Motor neuron (in vitro differentiated cells): Measurements from ENCODE around the gene SPRED1. TPM values are rescaled to one million over a fixed set of nuclear protein-coding genes. Genes with fewer than 3 reads are reported as not detected.
A peak's percentile ranks its signal among the peaks of the same experiment; 100 is the strongest.

Experiments
- ATAC-seq, 8 experiments: fragments of 200-7000 bp; cut with Tn5 transposase; replicated peaks in 6 of 8; 2 replicates each; pipeline ENCODE4 v1.8.0; 2021; ENCODE audit warnings: mild to moderate bottlenecking in 8 of 8, moderate library complexity in 8 of 8
- H3K27ac ChIP-seq, 2 donors: fragments of 250-450 bp; sonication (Bioruptor Pico); 2 replicates each; pipeline ENCODE4 v1.9.0; 2021; ENCODE audit warnings: antibody characterized with exemption in 2 of 2, mild to moderate bottlenecking in 2 of 2, moderate library complexity in 1 of 2
- H3K4me1 ChIP-seq, 2 donors: fragments of 250-450 bp; sonication (Bioruptor Pico); replicated peaks in 1 of 2; 2 replicates each; pipeline ENCODE4 v1.6.1; 2021; ENCODE audit warnings: antibody characterized with exemption in 2 of 2, mild to moderate bottlenecking in 2 of 2, moderate library complexity in 1 of 2
- H3K4me3 ChIP-seq, 5 donors: fragments of 250-450 bp; sonication (Bioruptor Pico); 2 replicates each; pipeline ENCODE4 v1.9.0; 2021; ENCODE audit warnings: antibody characterized with exemption in 5 of 5, mild to moderate bottlenecking in 5 of 5, moderate library complexity in 4 of 5
- WGBS, 10 experiments: fragments of 450-650 bp; shearing (Covaris generic); methylation state at CpG; one replicate each; pipeline ENCODE4 v1.0.0; 2022; 5-methylcytosine and 5-hydroxymethylcytosine counted together
- in situ Hi-C, 9 experiments: fragments of 400-800 bp; cut with MboI; loops; one replicate each; pipeline ENCODE4 v1.15.0; 2021; ENCODE audit warnings: low sequenced_read_pairs in 9 of 9, low pct_unique_long_range_greater_than_20kb in 2 of 9; ENCODE audit not compliant: unreplicated experiment in 9 of 9
- total RNA-seq, 8 experiments: library from RNA; unstranded; fragments of 300-600 nt; gene quantifications; 2 replicates each; pipeline versions ENCODE4 v1.2.3 to v1.2.4, GENCODE V29; 2022

The SPRED1 gene
- total RNA-seq, 8 experiments from 2014 or later: 10.1 to 46.0 (median 17.6) TPM

- Histone ChIP-seq H3K4me3 (no peak overlapping the region), H3K27ac (no peak overlapping the region), H3K4me1 (no peaks in the 10 kb centered on the region)
- in situ Hi-C loops: no loop called here
- peak in 1 of 8 experiments; percentile 54 for ATAC-seq
- 53 to 94% (median 69%) methylated on average over 3 to 6 of the region's 6 CpGs for WGBS, 10 experiments
These were observed 9.2 kb upstream of the SPRED1 start for GRCh38 chr15:38243278-38244055.

DNA sequence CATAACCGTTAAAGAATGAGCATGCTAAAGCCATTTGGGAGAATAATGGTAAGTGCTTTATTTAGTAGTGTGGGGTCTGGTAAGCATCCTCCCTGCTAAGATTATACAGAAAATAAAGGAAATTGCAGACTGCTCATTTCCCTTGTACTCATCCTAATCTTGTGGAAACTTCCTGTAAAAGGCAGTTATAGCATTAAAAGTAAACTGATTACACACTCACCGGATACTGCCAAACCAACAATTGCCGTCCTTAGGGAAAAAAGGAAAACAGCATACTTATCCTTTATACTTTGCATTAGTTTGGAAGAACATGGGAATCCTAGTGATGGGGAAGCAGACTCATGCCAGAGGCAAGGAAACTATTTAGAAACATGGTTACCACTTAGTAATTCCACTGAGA is 5.3 kb upstream of the SPRED1 start:
- no peak overlapping the region for H3K27ac ChIP-seq
- H3K4me1 ChIP-seq: peaks cover 0 to 5% of the 10 kb centered on the region in 2 donors
- no peak for ATAC-seq
- in situ Hi-C loops: no loop called here
- whole genome bisulfite sequencing, 10 experiments: 23 to 100% (median 93%) methylated on average over 1 to 3 of the region's 3 CpGs
- H3K4me3 ChIP-seq: no peak overlapping the region

- WGBS, 10 experiments: 0 to 3% (median 0%) methylated on average over 1 to 4 of the region's 4 CpGs; no CpG with 5 or more reads in 3 of the 10 experiments
- Histone ChIP-seq H3K4me3 (peak overlapping the region; percentile 81 to 99 (median 90)), H3K4me1 (peaks cover 5 to 9% of the 10 kb centered on the region in 2 donors), H3K27ac (peak overlapping the region; percentile 94)
- ATAC-seq: peak in 1 of 8 experiments; percentile 2
- in situ Hi-C loops: loop anchor here in 1 of 9 experiments (25.0 kb wide), 1 partner anchor 191 kb away; no protein-coding TSS in a partner anchor
These were observed 730 bp downstream of the SPRED1 start for GRCh38 chr15:38253351-38253781.

DNA sequence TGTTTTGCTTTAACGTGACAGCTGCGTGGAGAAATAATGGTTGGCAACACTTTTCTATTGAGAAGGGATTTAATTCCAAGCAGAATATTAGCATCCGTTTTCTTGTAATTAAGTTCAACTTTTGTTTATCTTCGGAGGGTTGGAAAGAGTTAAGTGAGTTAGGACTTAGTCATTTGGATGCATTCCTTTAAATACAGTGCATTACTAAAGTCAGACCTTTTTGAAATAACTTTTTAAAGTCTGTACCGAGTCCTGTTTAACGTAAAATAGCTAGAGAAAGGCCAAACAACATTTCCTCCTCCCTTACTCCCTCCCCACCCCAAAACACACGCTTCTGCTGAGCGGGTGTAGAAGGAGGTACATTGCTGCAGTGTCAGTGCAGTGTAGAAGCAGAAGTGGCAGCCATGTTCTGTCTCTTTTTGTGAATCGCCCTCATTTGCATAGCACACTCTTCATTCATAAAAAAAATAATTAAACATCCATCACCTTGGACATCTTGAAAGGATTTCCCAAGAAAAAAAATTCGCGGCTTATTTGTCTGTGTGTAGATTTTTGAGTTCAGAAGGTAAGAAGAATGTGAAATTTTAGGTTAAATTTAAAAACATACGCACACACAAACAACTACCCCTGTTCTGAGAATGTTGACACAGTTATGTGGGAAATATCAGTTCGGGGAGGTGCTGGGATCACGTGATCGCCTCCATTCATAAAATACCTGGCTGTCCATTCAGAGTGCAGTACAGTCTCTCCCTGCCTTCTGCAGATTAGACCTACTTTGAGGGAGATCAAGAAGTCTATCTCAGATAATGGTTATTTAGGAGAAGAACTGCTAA is 1.6 kb downstream of the SPRED1 start:
- H3K4me3 ChIP-seq: peak overlapping the region; percentile 81 to 99 (median 90)
- 0 to 3% (median 0%) methylated on average over 2 to 15 of the region's 15 CpGs for WGBS, 10 experiments
- peaks cover 5 to 9% of the 10 kb centered on the region in 2 donors for H3K4me1 ChIP-seq
- in situ Hi-C loops: loop anchor here in 1 of 9 experiments (25.0 kb wide), 1 partner anchor 192 kb away; no protein-coding TSS in a partner anchor
- ATAC-seq: peak; percentile 9 to 40 (median 20)
- H3K27ac ChIP-seq: no peak overlapping the region

- H3K4me1 ChIP-seq: peaks cover 5% of the 10 kb centered on the region in 2 donors
- ATAC-seq: no peak
- no peak overlapping the region for H3K27ac ChIP-seq
- peak overlapping the region; percentile 5 to 93 (median 89) for H3K4me3 ChIP-seq
- in situ Hi-C loops: loop anchor here in 1 of 9 experiments (25.0 kb wide), 1 partner anchor 193 kb away; no protein-coding TSS in a partner anchor
- WGBS, 10 experiments: 0 to 63% (median 18%) methylated on average over 1 to 2 of the region's 2 CpGs; no CpG with 5 or more reads in 1 of the 10 experiments
These were observed 3.1 kb downstream of the SPRED1 start for GRCh38 chr15:38255690-38256089.

GRCh38 chr15:38257676-38258075 is 5.0 kb downstream of the SPRED1 start:
- ATAC-seq: no peak
- Histone ChIP-seq H3K4me1 (peaks cover 5 to 6% of the 10 kb centered on the region in 2 donors), H3K27ac (no peak overlapping the region), H3K4me3 (peak overlapping the region in 1 of 5 donors; percentile 18)
- in situ Hi-C loops: loop anchor here in 1 of 9 experiments (25.0 kb wide), 1 partner anchor 195 kb away; no protein-coding TSS in a partner anchor
- 0 to 57% (median 17%) methylated on average over 1 to 2 of the region's 2 CpGs; no CpG with 5 or more reads in 1 of the 10 experiments for WGBS, 10 experiments

DNA sequence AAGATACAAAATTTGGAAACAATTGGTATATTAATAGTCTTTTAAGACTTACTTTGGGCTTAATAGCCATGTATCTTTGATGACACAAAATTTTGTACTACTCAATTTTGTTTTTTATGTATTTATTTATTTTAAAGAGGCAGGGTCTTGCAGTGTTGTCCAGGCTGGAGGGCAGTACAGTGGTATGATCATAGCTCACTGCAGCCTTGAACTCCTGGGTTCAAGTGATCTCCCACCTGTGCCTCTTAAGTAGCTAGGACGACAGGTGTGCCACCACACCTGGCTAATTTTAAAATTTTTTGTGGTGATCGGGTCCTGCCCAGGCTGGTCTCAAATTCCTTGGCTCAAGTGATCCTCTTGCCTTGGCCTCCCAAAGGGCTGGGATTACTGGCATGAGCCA is 6.5 kb downstream of the SPRED1 start:
- in situ Hi-C loops: loop anchor here in 1 of 9 experiments (25.0 kb wide), 1 partner anchor 197 kb away; no protein-coding TSS in a partner anchor
- ATAC-seq: no peak
- 60 to 100% (median 88%) methylated on average over 1 to 2 of the region's 2 CpGs; no CpG with 5 or more reads in 6 of the 10 experiments for WGBS, 10 experiments
- Histone ChIP-seq H3K27ac (no peak overlapping the region), H3K4me3 (no peak overlapping the region), H3K4me1 (peaks cover 5 to 6% of the 10 kb centered on the region in 2 donors)

- peaks cover 5 to 6% of the 10 kb centered on the region in 2 donors for H3K4me1 ChIP-seq
- in situ Hi-C loops: loop anchor here in 1 of 9 experiments (25.0 kb wide), 1 partner anchor 198 kb away; no protein-coding TSS in a partner anchor
- 0 to 89% (median 72%) methylated on average over 1 to 2 of the region's 2 CpGs; no CpG with 5 or more reads in 1 of the 10 experiments for WGBS, 10 experiments
These were observed 7.4 kb downstream of the SPRED1 start for GRCh38 chr15:38260077-38260476.

DNA sequence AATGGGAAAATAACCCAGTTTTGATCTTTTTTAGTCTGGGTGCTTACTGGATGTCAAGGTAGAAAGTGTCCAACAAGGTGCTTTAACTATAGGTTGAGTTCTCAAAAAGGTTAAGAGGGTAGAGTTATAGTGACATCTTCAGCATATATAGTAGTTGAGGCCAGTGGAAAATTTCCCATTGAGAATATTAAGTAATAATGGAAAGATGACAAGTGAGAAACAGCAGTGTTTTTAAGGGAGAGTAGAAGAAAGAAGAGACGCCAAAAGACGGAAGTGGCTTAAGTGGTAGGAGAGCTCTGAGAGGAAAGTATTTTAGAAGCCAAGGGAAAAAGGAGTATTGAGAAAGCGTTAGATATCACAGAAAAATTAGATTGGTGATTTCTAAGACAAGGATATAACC is 10.6 kb downstream of the SPRED1 start:
- in situ Hi-C loops: loop anchor here in 1 of 9 experiments (25.0 kb wide), 1 partner anchor 201 kb away; no protein-coding TSS in a partner anchor
- ATAC-seq: no peak

More at GRCh38 chr15:38260077-38260476, 7.4 kb downstream of the SPRED1 start:
- Histone ChIP-seq H3K27ac (no peak overlapping the region), H3K4me3 (no peak overlapping the region)
- peak in 1 of 8 experiments; percentile 28 for ATAC-seq

DNA sequence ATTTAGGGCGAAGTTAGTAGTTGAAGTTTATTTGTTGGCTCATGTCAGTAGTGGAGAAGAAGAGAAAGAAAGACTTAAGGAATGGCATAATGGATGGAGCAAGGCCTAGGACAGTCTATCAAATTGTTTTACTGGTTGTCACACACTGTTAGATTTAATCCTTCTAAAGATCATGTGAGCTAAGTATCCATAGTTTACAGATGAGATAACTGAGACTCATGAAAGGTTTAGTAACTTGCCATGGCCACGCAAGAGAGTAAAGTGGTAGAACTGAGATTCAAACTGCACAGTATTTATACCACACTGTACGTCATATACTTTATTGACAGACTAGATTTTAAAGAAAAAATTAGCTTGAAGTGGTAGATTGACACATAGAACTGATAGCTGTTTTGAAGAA is 11.4 kb downstream of the SPRED1 start:
- Histone ChIP-seq H3K27ac (no peak overlapping the region), H3K4me3 (no peak overlapping the region), H3K4me1 (peaks cover 0 to 2% of the 10 kb centered on the region in 2 donors)
- in situ Hi-C loops: loop anchor here in 1 of 9 experiments (25.0 kb wide), 1 partner anchor 202 kb away; no protein-coding TSS in a partner anchor
- WGBS, 10 experiments: 72 to 100% (median 95%) methylated on average over 1 to 3 of the region's 3 CpGs
- peak in 2 of 8 experiments; percentile 18 to 22 for ATAC-seq

More for the DNA sequence above, 10.6 kb downstream of the SPRED1 start:
- Histone ChIP-seq H3K4me3 (no peak overlapping the region), H3K4me1 (peaks cover 0 to 2% of the 10 kb centered on the region in 2 donors), H3K27ac (no peak overlapping the region)
- 83 to 100% (median 96%) methylated on average over 3 of the region's 3 CpGs; no CpG with 5 or more reads in 2 of the 10 experiments for WGBS, 10 experiments

DNA sequence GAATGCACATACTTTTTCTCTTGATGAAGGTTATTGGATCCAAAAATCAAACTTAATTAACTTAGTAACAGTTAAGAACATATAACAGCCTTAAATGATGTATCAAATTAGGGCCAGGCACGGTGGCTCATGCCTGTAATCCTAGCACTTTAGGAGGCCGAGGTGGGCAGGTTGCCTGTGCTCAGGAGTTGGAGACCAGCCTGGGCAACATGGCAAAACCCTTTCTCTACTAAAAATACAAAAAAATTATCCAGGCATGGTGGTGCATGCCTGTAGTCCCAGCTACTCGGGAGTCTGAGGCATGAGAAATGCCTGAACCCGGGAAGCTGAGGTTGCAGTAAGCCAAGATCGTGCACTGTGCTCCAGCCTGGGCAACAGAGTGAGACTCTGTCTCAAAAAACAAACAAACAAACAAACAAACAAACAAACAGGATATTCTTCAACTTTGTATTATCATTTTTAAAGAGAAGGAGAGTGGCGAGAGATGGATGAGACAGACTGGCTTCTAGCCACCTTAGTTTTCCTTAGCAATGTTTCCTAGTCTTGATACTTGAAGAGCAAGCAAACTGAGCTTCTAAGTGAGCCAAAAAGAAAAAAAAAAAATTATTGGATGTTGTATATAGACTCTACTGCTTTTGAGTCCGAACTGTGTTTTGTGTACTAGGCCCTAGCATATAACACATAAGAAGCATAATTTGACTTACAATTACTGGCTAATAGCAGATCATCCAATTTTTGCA is 13.8 kb downstream of the SPRED1 start:
- Histone ChIP-seq H3K27ac (no peak overlapping the region), H3K4me3 (no peak overlapping the region), H3K4me1 (no peaks in the 10 kb centered on the region)
- 0 to 90% (median 79%) methylated on average over 1 to 6 of the region's 7 CpGs; no CpG with 5 or more reads in 1 of the 10 experiments for WGBS, 10 experiments
- peak in 4 of 8 experiments; percentile 34 to 69 (median 48) for ATAC-seq
- in situ Hi-C loops: loop anchor here in 1 of 9 experiments (25.0 kb wide), 1 partner anchor 204 kb away; no protein-coding TSS in a partner anchor
